ENCODE measurements around the gene PXN. TPM values are rescaled to one million over a fixed set of nuclear protein-coding genes. Genes with fewer than 3 reads are reported as not detected.
"Not testable (repeated sequence)": the region's sequence is repeated elsewhere in the genome, so short reads cannot be mapped to it uniquely, and the experiment has no call there.

PXN gene
- total RNA-seq, 4 donors from 2014 or later: 36.3 to 54.0 (median 49.8) TPM

DNA sequence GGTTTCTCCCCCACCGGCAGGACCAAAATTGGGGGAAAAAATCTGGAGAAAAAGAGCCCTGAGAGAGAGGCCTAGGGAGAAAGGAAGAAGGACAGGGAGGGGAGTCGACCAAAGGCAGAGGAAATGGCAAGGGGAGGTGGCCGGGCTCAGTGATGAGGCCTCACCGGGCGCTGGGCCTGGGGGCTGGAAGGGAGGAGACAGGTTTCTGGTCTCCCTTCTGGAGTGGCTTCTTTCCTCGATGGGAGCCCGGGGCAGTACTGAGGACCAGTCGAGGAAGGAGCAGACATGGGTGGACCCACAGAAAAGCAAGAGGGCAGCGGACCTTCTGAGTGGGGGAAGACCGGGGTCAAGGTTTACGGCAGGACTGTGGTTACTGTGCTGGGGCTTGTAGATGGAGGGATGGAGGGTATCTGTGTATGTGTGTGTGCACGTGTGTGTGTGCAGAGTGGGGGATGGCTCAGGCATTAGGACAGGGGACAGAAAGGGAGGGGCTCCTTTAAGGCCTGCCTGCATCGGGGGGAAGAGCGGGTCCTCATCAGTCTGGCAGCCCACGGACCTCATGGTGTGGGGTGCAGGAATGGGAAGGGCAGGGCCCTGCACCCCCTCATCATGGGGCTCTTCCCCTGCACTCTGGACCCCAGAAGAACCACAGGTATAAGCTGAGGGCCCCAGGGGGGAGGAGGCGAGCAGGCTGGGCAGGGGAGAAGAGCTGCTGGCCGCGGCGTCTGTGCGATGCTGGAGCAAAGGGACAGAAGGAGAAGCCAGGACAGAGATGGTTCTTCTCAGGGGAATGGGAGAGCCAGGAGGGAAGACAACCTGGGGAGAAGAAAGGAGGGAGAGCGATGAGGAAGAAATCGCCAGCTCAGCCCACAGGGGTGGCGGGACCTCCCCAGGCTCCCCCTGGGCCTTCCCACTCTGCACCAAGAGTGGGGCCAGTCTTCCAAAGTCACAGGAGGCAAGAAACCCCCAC lies 49.5 kb downstream of the PXN start:
- no peak overlapping the region for H3K4me3 ChIP-seq (ENCODE audit: low read depth, poor library complexity, severe bottlenecking)
- 83 to 85% methylated on average over 23 of the region's 23 CpGs for WGBS, 2 donors
- no peak for DNase-seq (ENCODE audit: low spot score in 2 of 2)
- intact Hi-C loops (cut with DNase I; ENCODE audit: low total_unique reads): no loop called here
- no peak for TF ChIP-seq POLR2A (IDR thresholded peaks at IDR 0.05)
- TF ChIP-seq, protein P1, sequence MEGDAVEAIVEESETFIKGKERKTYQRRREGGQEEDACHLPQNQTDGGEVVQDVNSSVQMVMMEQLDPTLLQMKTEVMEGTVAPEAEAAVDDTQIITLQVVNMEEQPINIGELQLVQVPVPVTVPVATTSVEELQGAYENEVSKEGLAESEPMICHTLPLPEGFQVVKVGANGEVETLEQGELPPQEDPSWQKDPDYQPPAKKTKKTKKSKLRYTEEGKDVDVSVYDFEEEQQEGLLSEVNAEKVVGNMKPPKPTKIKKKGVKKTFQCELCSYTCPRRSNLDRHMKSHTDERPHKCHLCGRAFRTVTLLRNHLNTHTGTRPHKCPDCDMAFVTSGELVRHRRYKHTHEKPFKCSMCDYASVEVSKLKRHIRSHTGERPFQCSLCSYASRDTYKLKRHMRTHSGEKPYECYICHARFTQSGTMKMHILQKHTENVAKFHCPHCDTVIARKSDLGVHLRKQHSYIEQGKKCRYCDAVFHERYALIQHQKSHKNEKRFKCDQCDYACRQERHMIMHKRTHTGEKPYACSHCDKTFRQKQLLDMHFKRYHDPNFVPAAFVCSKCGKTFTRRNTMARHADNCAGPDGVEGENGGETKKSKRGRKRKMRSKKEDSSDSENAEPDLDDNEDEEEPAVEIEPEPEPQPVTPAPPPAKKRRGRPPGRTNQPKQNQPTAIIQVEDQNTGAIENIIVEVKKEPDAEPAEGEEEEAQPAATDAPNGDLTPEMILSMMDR (IDR thresholded peaks at IDR 0.05): no peak

DNA sequence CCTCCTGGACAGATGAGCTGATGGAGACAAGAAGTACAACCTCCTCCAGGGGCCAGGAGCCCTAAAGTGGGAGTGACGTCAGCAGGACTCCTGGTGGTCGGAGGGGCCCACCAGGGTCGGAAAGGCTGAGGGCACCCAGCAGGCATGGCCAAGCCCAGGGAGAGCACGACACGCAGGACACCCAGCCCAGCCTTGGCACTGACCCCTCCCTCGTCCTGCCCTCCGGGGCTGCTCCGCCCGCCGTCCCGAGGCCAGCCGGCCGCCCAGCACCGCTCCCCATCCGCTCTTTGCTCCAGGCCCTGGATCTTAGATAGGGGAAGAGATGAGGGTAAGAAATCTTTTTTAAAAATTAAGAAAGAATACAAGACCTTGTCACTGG lies 50.2 kb downstream of the PXN start:
- intact Hi-C loops (cut with DNase I; ENCODE audit: low total_unique reads): no loop called here
- WGBS, 2 donors: 75 to 85% methylated on average over 15 of the region's 15 CpGs
- TF ChIP-seq, protein P1 (IDR thresholded peaks at IDR 0.05): no peak

DNA sequence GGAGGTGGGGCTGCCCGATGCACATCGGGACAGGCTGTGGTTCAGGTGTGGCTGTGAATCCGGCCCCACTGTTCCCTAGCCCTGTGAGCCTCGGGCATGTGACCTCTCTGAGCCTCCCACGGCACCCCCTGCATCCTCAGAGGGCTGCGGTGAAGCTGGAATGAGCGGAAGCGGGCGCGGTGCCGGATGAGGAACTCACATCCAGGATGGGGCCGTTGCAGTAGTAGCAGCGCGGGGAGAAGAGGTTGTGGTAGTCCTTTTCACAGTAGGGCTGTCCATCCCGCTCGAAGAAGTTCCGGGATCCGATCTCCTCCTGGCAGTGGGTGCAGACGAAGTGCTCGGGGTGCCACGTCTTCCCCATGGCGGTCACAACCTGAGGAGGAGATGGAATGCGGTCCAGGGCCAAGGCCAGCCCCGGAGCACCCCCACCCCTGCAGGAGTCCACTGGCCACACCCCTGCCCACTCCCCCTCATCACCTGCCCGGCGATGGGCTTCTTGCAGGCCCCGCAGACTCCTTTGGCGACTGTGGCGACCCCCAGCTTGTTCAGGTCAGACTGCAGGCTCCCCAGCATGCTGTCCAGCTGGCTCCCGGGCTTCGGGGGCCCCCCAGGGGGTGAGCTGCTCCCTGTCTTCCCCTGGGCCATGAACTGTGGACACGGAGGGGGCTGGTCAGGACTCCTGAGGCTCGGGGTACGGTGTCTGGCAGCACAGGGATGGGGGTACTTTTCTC lies 50.7 kb downstream of the PXN start:
- WGBS, 2 donors: 85 to 93% methylated on average over 24 to 32 of the region's 34 CpGs

More for the DNA sequence above, 50.2 kb downstream of the PXN start:
- no peak overlapping the region for H3K4me3 ChIP-seq (ENCODE audit: low read depth, poor library complexity, severe bottlenecking)
- DNase-seq (ENCODE audit: low spot score in 2 of 2): no peak

DNA sequence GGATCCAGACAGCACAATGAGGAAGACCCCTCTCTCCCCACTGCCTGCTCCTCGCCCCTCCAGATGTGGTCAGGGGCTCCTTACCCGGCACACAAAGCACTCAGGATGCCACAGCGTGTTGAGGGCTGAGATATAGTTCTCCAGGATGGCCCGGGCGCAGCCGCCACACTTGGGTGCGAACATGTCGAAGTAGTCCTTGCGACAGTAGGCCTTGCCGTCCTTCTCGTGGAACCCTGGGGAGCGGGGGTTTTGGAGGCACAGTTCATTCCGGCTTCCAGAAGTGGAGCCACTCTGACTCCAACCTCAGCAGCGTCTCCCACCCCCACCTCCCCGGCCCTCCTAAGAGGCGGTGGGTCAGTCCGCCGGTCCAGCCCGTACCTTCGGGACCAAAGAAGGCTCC lies 51.8 kb downstream of the PXN start:
- DNase-seq (ENCODE audit: low spot score in 2 of 2): no peak
- TF ChIP-seq, protein P1 (IDR thresholded peaks at IDR 0.05): no peak
- no peak for TF ChIP-seq POLR2A (IDR thresholded peaks at IDR 0.05)
- intact Hi-C loops (cut with DNase I; ENCODE audit: low total_unique reads): no loop called here
- no peak overlapping the region for H3K4me3 ChIP-seq (ENCODE audit: low read depth, poor library complexity, severe bottlenecking)
- WGBS, 2 donors: 95 to 97% methylated on average over 15 to 20 of the region's 20 CpGs

More for the DNA sequence above, 50.7 kb downstream of the PXN start:
- H3K4me3 ChIP-seq (ENCODE audit: low read depth, poor library complexity, severe bottlenecking): no peak overlapping the region
- no peak for DNase-seq (ENCODE audit: low spot score in 2 of 2)
- intact Hi-C loops (cut with DNase I; ENCODE audit: low total_unique reads): no loop called here
- TF ChIP-seq, protein P1 (IDR thresholded peaks at IDR 0.05): no peak
- no peak for TF ChIP-seq POLR2A (IDR thresholded peaks at IDR 0.05)

DNA sequence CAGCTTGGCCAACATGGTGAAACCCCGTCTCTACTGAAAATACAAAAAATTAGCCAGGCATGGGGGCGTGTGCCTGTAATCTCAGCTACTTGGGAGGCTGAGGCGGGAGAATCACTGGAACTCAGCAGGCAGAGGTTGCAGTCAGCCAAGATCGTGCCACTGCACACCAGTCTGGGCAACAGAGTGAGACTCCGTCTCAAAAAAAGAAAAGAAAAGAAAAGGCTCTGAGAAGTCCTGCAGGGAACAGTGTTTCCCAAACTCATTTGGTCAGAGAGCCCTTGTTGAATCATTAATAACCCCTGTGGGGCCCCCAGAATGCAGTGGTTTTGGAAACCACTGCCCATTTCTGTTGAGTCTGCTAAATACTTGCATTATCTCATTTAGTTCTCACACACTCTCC lies 52.3 kb downstream of the PXN start:
- H3K4me3 ChIP-seq (ENCODE audit: low read depth, poor library complexity, severe bottlenecking); DNase-seq (ENCODE audit: low spot score in 2 of 2); intact Hi-C loops (cut with DNase I; ENCODE audit: low total_unique reads): not testable (repeated sequence)
- WGBS, 2 donors: 88 to 92% methylated on average over 5 of the region's 5 CpGs

DNA sequence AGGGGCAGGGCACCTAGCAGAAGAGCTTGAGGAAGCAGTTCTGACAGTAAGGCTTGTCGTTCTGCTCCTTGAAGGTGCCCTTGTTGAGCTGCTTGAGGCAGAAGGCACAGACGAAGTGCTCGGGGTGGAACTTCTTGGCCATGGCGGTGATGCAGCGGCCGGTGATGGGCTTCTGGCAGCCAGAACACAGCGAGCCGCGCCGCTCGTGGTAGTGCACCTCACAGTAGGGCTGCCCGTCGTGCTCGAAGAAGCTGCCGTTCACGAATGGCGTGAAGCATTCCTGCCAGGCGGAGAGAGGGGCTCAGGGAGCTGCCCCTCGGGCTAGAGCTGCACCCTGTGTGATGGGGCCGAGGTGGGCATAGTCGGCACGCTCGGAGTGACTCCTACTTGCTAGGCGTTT lies 53.2 kb downstream of the PXN start:
- intact Hi-C loops (cut with DNase I; ENCODE audit: low total_unique reads): no loop called here
- no peak overlapping the region for H3K4me3 ChIP-seq (ENCODE audit: low read depth, poor library complexity, severe bottlenecking)
- TF ChIP-seq, protein P1 (IDR thresholded peaks at IDR 0.05): no peak
- TF ChIP-seq POLR2A (IDR thresholded peaks at IDR 0.05): no peak
- WGBS, 2 donors: 90 to 94% methylated on average over 24 of the region's 24 CpGs
- no peak for DNase-seq (ENCODE audit: low spot score in 2 of 2)
